GM21717 (cell line): Measurements from ENCODE around the gene PHYKPL.

Source experiments
- ATAC-seq: cut with Tn5 transposase; IDR thresholded peaks from one replicate; pipeline ENCODE4 v1.9.1; 2021; ENCODE audit warnings: mild to moderate bottlenecking, moderate library complexity; ENCODE audit not compliant: unreplicated experiment

Gene PHYKPL

DNA sequence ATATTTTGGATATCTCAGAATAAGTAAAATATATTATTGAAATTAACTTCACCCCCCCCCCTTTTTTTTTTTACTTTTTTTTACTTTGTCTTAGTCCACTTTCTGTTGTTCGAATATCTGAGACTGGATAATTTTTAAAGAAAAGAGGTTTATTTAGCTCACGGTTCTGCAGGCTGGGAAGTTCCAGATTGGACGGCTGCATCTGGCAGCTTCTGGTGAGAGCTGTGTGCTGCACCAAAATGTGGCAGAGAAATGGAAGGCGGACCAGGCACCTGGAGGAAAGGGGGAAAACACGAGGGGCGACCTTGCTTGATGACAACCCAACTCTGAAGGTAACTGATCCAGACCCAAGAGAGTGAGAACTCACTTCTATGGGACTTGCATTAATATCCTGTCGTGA, 39.8 kb downstream of the PHYKPL start:
- ATAC-seq, result no peak

DNA sequence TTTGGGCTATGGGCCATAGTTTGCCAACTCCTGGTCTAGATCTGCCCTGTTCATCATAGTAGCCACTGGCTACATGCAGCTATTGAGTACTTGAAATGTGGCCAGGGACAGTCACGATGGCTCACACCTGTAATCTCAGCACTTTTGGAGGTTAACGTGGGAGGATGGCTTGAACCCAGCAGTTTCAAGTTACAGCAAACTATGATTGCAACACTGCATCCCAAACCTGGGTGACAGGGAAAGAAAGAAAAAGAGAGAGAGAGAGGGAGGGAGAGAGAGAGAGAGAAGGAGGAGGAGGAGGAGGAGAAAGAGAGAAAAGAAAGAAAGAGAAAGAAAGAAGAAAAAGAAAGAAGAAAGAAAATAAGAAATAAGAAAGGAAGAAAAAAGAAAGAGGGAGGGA, 40.4 kb downstream of the PHYKPL start:
- no peak for ATAC-seq

DNA sequence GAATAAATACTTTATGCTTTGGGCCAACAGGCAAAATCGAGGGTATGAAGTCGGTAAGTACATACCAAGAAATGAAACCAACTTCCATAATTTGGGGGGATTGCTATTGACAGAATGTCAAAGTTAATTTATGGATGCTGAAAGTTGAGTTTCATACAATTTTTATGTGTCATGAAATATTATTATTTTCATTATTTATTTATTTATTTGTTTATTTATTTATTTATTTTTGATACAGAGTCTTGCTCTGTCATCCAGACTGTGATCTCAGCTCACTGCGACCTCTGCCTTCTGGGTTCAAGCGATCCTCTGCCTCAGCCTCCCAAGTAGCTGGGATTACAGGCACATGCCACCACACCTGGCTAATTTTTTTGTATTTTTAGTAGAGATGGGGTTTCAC, 40.9 kb downstream of the PHYKPL start:
- no peak for ATAC-seq

DNA sequence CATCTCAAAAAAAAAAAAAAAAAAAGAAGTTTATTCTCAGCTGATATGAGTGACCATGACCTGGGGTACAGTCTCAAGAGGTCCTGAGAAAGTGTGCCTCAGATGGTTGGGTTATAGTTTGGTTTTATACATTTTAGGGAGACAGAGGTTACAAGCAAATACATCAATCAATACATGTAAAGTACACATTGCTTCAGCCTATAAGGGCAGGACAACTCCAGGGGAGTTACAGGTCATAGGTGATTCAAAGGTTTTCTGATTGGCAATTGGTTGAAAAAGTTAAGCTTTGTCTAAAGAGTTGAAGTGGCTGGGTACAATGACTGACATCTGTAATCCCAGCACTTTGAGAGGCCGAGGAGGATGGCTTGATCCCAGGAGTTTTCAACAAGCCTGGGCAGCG, 43.2 kb downstream of the PHYKPL start:
- no peak for ATAC-seq

DNA sequence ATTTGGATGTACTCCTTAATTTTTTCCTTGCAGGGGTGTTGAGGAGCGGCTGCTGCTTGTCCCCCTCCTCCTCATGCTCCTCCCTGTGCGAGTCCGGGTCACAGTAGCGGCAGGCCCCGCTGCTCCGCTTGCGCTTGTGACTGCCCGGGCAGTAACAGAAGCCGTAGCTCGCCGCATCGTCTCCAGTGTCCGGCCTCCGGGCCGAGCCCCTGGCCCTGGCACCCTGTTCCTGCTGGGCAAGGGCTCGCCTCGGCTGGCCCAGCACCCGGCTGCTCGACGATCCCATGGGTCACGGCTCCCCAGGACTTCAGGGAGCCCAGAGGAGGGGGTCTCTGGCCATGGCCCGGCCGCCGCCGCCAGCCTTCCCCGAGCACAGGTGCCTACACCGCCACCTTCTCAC, 45.6 kb downstream of the PHYKPL start, which contains the start of gene GMCL2:
Gene GMCL2 (minus strand): TSS at position 358 of the 400 bp plus-strand sequence. CDS start 72 bp downstream, at position 286.
- ATAC-seq, result no peak

DNA sequence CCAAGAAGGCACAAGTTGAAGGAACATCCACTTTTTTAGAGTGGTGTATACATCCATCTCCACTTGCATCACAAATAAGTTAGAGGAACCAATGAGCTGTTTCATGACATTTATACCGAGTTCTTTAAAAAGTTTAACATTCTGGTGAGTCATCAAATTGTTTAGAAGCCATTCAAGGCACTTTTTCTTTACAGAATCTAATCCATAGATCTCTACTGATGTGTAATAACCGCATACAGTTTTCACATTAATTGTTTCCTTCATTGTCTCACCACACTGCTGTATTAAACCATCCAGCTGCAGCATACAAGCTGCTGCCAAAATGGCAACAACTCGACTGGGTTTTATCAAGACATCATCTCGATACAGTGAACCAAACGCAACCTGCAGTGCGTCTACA, 46.2 kb downstream of the PHYKPL start:
- no peak for ATAC-seq

DNA sequence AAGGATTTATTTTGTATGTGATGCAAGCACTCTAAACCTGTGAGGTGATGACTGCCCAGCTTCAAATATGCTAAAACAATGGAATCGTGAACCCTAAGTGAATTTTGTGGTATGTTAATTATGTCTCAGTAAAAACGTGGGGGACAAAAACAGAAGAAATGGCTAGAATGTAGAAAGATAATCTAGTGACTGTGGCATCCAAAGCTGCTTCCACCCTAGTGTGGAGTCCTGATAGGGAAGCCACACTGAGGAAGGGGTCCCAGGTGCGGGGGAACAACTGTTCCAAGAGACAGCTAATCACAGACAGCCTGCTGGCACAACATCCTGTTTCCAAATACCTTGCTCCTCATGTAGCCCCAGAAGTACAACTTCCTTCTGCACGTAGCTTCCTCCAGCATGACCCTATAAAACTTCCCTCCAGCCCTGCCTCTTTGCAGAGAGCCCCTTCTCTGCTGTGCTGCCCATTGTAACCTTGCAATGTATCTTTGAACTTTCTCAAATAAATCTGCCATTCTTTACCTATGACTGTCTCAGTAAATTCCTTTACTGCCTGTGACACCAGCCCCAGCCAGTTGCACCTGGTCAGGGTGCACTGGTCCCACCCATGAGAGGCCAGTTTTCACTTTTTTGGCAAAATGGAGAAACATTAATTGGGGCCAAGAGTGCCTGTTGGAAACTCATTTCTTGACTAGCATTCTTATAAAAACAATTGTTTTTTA, 50.3 kb downstream of the PHYKPL start:
- ATAC-seq, result no peak

DNA sequence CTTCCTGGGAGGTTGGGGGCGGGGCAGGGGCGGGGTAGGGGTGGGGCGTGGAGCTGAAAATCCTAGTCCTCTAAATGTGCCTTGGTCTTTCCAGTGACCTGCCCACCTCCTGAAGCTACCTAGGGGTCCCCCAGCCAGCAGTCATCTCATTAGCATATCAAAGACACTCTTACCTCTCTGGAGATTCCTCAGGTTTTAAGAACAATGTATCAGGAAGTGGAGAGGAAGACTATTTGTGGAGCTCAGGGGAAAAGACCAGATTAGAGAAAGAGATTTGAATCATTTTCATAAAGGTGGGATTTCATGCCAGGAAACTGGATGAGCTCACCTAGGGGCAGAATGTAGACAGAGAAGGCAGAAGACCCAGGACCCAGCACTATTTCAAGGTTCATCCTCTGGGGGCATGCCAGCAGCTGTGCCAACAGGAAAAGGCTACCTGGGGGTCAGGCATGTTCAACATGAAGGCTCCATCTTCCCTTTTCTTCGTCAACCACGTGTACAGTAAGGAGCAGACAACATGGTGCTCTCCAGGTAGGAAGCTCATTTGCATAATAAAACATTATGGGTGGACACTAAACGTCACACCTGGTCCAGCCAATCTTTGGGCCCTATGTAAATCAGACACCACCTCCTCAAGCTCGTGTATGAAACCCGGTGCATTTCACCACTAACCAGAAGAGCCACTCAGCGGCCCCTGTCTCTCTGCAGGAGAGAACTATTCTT, 52.3 kb downstream of the PHYKPL start:
- no peak for ATAC-seq

DNA sequence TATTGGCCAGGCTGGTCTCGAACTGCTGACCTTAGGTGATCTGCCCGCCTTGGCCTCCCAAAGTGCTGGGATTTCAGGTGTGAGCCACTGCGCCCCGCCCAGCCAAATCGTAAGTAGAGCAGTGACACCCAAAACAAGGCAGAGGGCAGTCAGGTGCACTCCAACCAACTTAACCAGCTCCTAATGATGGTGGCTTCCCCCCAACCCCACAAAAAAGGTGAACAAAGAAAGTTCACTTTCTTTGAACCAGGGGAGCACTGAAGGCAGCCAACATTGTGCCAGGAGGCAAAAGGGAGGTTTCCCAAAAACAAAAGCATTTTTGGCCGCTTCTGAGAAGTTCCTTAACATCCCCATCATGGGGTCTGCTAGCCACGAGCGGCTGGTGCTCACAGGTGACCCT, 55.0 kb downstream of the PHYKPL start:
- ATAC-seq, result no peak

DNA sequence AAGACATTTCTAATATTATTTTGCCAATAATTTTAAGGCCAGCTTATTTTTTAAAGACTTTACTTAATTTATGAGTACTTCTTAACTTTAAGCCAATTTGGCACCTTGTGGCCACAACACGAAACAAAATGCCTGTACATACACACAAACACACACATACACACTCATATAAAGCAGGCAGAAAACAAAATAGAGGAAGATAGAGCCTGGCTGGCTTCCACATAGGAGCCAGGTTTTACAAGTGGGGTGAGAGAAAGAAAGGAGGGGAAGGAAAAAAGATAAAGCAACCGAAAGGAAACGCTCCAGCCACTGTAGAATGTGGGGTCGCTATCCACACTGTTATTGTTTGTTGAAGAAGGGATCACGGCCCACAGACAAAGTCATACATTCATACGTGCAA, 55.8 kb downstream of the PHYKPL start:
- no peak for ATAC-seq

DNA sequence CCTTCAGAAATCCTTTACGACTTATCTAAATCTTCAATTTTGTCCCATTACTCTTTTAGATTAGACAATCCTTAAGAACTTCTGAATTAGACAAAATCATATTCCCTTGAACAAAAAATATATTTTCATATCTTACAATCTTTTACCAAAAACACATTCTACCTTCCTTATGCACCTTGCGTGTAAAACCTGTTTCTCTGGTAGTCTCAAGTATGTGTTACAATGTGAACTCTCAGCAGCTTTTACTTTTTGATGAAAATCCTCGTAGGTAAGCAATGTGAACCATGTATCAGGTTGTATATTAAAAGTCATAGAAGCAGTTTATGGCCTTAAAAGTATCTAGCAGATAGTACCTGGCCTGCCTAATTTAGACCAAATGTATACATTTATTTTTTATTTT, 58.1 kb downstream of the PHYKPL start:
- no peak for ATAC-seq

DNA sequence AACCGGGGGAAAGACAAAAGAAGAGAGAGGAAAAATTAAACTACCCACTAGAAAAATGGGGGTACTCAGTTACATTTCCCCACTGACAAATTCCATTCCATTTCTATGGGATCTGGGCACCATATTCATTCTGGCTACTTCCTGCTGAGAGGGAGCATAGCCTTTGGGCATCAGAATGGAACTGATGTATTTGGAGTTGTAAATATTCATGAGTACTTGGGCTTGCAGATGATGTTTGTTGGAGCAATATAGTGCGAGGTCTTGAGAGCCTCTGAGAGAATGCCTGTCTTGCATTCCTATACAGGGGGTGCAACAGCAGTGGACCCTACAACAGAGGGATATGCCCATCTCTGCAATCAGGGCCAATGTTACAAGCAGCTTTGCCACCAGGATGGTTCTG, 62.1 kb downstream of the PHYKPL start:
- no peak for ATAC-seq

DNA sequence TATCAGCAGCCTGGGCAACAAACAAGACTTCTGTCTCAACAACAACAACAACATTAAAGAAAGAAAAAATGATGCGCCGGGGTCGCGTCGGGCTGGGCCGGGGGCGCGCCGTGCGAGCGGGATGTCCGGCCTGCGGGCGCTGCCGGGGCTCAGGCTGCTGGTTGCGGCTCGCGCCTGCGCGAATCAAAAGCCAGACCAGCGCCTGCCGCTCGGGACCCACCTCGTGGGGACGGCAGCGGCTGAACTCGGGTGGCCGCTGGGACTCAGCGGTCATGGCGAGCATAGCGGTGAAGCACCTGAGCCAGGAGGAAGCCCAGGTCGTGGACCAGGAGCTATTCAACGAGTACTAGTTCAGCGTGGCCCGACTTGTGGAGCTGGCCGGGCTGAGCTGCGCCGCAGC, 67.0 kb downstream of the PHYKPL start:
- ATAC-seq, result no peak

DNA sequence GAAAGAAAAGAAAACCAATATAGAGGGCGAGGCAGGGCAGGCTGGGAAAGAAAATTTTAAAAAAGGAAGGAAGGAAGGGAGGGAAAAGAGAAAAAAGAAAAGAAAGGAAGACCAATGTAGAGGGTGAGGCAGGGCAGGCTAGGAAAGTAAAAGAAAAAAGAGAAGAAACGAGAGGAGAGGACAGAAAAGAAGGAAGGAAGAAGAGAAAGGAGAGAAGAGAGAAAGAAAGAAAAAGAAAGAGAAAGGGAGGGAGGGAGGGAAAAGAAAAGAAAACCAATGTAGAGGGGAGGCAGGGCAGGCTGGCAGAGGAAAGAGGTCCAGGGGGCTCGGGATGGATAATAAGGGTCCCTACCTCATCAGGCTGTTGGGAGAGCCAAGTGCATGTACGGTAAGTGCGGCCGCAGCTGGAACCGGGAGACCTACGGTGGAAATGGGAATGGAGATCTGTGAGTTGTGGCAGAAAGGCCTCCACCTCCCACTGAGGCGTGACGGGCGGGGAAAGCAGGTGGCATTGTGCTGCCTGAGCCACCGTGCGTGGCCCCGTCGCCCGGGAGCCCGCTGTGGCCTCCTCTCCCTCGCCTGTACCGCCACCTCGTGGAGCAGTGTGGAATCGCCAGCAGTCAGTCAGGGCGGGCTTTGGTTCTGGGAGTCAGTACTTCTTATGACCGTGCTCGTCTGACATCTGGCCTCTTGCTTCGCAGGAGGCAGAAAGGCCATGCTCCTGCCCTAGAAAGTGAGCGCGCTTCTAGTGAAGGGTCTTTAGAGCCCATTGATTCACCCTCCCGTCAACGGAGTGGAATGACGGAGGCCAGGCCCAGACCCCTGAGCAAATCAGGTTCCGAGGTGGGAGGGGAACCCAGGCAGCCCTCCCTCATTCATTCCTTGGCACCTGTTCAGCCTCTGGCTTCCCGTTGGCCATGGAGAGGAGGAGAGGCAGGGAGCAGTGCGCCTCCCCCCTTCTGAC, 68.5 kb downstream of the PHYKPL start:
- ATAC-seq, result peak; percentile 91

DNA sequence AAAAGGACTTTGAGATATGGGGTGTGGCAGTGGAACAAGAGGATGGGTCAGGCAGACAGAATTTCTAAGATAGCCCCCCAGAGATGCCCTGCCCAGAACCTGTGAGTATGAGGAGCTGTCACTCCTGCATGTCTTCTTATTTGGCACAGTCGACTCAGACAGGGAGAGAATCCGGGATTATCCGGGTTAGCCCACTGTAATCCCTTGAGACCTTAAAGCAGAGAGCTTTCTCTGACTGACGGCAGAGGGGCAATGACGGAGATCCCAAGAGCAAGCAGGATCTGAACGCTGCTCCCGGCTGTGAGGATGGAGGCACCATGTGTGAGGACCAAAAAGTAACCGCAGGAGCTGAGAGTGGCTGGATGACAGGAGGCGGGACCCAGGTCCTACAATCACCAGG, 70.1 kb downstream of the PHYKPL start:
- no peak for ATAC-seq

DNA sequence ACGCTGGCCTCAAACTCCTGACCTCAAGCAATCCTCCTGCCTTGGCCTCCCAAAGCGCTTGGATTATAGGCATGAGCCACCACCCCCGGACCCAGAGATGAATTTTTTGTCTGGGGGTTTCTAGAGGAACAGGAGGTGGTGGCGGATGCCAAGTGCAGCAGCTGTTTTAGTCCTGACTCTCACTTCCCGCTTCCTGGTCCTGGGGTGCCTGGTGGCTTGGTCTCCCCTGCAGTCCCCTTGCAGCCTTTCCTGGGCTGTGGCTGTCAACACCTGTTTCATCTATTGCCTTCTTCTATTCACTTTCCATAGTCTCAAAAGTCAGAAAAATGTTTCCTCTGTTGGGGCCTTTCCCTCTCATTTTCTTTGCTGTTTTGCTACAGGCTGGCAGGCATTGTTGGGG, 72.4 kb downstream of the PHYKPL start:
- ATAC-seq, result no peak
